Effector memory CD4-positive, alpha-beta T cell (primary cell): ENCODE data around the gene SOWAHA.

ENCODE experiments used
- DNase-seq, 3 donors: peaks; one replicate each; pipeline ENCODE4 v3.0.0-alpha.2; 2020
- H3K27ac ChIP-seq: 2 replicates; pipeline ENCODE4 v1.7.0; 2013; ENCODE audit warnings: mild to moderate bottlenecking, low read length, moderate library complexity; ENCODE audit not compliant: insufficient read depth, poor library complexity, severe bottlenecking
- H3K27me3 ChIP-seq: replicated peaks from 2 replicates; pipeline ENCODE4 v1.7.0; 2013; ENCODE audit warnings: mild to moderate bottlenecking, low read length; ENCODE audit not compliant: insufficient read depth, control insufficient read depth, poor library complexity, severe bottlenecking
- H3K36me3 ChIP-seq: 2 replicates; pipeline ENCODE4 v1.7.0; 2013; ENCODE audit warnings: mild to moderate bottlenecking, low read length, moderate library complexity; ENCODE audit not compliant: control insufficient read depth, insufficient read depth
- H3K4me1 ChIP-seq: 2 replicates; pipeline ENCODE4 v1.7.0; 2013; ENCODE audit warnings: low read length, mild to moderate bottlenecking; ENCODE audit not compliant: control insufficient read depth, insufficient read depth, poor library complexity, severe bottlenecking
- H3K4me3 ChIP-seq: 2 replicates; pipeline ENCODE4 v1.7.0; 2013; ENCODE audit warnings: low read length, low read depth, mild to moderate bottlenecking; ENCODE audit not compliant: insufficient read depth, poor library complexity, severe bottlenecking
- H3K9me3 ChIP-seq: 2 replicates; pipeline ENCODE4 v1.7.0; 2013; ENCODE audit warnings: mild to moderate bottlenecking, low read length, moderate library complexity; ENCODE audit not compliant: control insufficient read depth

SOWAHA gene

DNA sequence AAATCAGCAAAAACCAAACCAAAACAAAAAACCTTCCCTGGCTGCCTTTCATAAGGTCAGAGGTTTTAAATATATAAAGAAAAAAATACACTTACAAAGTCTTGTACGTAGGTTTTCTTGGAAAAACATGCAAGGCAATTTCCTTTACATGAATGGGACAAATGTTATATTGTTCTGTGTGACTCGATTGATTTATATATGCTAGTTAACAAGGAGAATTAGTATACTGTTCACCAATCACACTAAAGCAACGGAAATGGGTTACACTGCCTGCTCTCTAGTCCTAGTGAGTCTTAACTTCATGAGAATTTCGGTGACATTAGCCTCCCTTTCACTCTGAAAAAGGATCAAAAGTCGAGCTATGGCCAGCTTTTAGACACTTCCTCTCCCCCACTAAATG, 47.6 kb downstream of the SOWAHA start:
- no peaks in the 10 kb centered on the region for H3K9me3 ChIP-seq

DNA sequence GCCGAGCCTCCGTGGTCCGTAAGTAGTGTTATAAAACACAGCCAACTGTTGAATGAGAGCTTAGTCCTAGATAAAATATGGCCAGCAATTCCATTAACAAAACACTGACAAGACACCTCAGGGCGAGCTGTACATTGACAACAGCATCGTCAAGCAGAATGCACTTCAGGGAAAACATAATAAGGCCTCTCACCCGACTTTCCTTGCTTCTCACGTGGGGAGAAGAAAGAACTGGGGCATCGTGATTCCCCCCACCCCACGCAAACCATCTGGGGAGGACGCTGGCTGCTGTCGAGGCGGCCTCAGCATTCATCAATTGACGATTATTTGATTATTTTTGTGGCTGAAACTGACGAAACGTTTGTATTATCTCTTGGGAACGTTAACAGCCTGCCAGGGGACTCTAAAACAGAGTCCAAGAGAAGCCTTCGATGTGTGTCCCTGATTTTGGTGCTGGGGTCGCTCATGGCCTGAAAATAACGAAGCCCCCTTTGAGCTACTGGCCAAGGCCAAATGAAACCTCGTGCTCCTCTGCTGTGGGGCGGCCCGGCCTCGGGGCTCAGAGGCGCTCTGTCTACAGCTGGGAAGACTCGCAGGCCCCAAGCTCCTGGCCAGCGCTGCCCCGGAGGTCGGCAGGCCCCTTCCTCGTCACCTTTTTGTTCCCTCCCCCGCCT, 52.7 kb downstream of the SOWAHA start:
- DNase-seq, result no peak
- Histone ChIP-seq H3K36me3 (peaks cover 3% of the 10 kb centered on the region), H3K9me3 (no peaks in the 10 kb centered on the region), H3K4me3 (peak overlapping the region; percentile 74), H3K27me3 (no peaks in the 10 kb centered on the region), H3K4me1 (peaks cover 14% of the 10 kb centered on the region), H3K27ac (peak overlapping the region; percentile 88)

More for the DNA sequence above, 47.6 kb downstream of the SOWAHA start:
- H3K4me3 ChIP-seq, result no peak overlapping the region
- H3K36me3 ChIP-seq, result no peaks in the 10 kb centered on the region
- no peaks in the 10 kb centered on the region for H3K27me3 ChIP-seq
- no peak overlapping the region for H3K27ac ChIP-seq
- H3K4me1 ChIP-seq, result peaks cover under 1% of the 10 kb centered on the region
- no peak for DNase-seq
